HG03066 (cell line): ENCODE data around the gene BANP.
"Not testable (repeated sequence)": the region's sequence is repeated elsewhere in the genome, so short reads cannot be mapped to it uniquely, and the experiment has no call there.

Experiments
- ATAC-seq: cut with Tn5 transposase; IDR thresholded peaks from one replicate; pipeline ENCODE4 v1.9.1; 2021; ENCODE audit warnings: low read depth; ENCODE audit not compliant: unreplicated experiment

Gene BANP

DNA sequence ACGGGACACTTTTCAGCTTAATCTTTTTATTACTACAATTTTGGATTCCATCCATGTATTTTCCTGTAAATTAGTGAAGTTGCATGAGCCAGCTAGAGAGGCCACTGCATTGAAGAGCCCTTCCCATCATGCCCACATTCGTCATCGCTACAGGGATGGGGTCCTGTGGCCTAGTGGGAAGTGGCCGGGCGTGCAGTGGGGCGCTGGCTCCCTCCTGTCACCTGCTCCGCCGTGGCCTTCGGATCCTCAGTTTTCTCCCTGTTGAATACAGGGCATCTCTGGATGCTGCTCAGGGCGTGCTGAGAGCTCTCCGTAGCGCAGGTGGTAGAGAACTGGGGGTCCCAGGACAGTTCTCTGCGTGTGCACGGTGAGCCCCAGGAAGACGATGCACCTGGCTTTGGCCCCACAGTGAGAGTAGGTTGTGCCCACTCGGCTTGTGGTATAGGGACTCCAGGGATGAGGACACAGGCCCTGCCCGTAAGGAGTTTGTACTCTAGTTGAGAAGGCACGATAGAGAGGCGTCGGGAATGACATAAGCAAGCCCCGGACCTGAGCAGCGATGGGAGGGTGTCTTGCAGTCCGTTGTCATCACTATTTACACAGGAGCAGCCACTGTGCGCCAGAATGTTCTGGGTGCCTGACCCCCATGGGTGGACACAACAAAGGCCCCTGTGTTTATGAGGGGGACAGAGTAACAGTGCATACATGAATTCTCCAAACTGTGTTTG, 74.8 kb downstream of the BANP start:
- ATAC-seq, result not testable (repeated sequence)

DNA sequence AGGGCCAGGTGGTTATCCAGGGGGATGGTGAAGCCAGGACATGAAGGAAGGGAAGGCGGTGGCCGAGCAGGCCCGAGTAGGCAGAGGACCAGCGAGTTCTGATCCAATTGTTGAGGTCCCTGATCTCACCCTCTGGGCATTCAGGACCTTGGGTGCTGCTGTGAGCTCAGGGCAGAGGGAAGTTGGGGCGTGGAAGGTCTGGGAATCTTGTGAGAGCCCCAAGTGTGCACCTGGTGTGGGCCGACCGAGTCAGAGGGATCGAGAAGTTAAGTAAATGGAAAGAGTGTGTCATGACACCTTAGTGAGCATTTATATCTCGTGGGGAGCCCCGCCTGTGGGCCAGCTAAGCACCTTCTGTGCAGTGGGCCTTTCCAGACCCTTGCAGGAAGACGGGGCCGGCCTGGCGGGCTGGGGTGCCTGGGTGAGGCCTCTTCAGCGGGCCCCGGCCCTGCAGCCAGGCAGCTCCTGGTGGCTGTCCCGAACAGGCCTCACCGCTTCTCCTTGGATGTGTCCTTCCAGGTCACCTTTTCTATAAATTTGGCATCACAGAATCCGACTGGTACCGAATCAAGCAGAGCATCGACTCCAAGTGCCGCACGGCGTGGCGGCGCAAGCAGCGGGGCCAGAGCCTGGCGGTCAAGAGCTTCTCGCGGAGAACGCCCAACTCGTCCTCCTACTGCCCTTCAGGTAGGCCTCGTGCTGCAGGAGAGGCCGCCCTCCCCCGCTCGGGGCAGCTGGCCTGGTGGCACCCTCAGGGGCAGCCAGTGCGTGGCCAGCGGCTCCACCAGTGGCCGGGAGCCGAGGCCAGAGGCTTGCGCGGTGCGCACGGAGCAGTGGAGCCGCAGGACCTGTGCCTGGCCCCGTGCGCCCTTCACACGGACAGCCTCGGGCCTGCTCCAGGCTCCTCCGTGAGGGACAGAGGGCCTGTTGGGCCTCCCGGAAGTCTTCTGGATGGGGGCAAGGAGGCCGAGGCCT, 76.0 kb downstream of the BANP start:
- no peak for ATAC-seq

DNA sequence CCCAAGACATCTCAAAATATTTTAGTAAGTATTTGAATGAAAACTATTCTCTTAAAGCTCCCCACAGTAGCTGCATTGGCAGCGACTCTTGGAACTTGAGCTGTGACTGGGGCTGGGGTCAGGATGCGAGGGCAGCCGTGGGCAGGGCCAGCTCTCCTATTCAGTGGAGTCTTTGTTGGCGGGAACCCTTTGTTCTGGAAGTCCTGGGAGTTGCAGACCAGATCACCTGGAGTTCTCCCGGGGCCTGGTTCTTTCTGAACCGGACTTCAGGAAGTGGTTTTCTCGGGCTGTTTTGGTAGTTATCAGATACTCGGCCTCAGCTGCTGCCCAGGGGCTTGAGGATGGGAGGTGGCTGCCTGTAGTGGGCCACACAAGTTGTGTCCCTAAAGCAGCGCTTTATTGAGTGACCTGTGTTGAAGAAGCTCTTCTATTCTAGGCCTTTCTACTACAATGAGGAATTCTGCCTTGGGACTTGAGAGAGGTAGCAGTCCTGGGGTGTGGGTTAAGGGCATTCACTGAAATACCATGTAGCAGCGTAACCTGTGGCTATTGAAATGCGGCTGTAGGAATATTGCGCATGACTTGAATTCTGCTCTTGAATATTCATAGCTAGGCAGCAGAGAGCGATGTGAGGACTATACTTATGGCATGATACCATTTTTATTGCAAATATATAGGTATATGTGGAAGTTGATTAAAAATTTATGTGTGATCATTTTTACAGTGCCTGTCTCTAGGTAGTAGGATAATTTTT, 77.1 kb downstream of the BANP start:
- ATAC-seq, result not testable (repeated sequence)

- ATAC-seq, result no peak
These were observed 79.3 kb downstream of the BANP start for GRCh38 chr16:88030498-88030897.

- ATAC-seq, result not testable (repeated sequence)
These were observed 79.7 kb downstream of the BANP start for GRCh38 chr16:88030961-88031360.

GRCh38 chr16:88033003-88033740, 81.9 kb downstream of the BANP start:
- ATAC-seq, result not testable (repeated sequence)

GRCh38 chr16:88034770-88035169, 83.5 kb downstream of the BANP start:
- no peak for ATAC-seq

DNA sequence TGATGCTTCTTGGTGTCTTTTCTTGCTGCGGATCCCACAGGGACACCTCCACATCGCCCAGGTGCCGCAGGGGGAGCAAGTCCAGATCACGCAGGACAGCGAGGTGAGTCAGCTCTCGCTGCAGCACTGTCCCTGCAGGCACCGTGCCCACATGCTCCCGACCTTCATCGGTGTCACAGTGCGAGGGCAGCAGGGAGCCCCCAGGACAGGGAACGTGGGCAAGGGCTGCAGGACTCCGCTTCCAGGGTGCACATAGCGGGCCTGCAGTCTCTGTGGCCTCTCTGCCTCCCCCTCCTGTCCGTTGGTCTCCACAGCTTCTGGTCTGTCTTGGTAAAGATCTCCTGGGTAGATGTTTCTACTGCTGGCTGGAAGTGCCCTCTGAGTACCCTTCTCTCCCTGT, 84.1 kb downstream of the BANP start:
- ATAC-seq, result no peak

DNA sequence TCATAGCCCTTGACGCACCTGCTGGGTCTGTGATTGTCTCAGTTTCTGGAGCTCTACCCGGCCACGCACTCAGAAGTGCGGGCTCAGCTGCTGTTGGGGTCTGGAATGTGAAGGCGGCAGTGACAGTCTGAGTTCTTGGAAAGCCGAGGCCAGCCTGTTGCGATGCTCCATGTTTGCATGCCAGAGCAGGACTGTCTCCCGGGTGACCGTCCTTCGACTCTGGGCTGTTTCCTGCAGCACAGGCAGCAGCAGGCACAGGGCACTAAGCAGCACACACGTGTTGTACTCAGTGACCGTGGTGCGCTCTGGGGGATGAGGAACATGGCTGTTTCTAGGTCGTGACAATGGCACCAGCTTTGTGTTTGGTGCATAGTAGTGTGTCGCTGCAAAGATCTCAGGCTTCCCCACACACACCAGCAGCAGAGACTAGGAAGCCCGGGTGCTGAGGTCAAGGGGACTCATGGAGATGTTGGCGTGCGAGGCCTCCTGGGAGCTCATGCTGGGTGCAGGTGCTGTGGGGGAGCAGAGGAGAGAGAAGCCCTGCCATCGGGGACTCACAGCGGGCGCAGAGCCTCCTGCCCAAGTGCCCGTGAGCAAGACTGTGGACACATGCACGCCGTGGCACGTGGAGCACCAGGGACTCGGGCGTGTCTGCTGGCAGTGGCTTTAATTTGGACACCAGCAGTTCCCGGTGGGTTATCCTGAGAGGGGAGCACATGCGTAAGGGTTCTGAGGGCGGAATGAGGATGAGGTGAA, 84.8 kb downstream of the BANP start:
- ATAC-seq, result not testable (repeated sequence)

DNA sequence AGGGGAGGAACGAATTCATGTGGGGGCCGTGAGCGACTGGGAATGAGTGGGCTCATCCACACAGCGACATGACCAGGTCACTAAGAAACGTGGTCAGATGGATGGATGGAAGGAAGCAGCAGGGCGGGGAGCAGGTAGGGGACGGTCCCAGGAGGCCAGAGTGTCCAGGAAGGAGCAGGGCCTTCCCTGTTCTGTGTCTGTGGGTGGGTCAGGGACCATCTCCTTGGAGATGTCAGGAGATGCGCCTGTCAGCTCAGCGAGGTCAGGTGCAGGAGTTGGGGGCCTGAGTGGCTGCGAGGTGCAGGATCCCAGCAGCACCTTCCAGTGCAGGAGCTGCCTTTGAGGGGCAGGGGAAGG, 85.4 kb downstream of the BANP start:
- ATAC-seq, result not testable (repeated sequence)

- not testable (repeated sequence) for ATAC-seq
These were observed 86.1 kb downstream of the BANP start for GRCh38 chr16:88037359-88037758.

DNA sequence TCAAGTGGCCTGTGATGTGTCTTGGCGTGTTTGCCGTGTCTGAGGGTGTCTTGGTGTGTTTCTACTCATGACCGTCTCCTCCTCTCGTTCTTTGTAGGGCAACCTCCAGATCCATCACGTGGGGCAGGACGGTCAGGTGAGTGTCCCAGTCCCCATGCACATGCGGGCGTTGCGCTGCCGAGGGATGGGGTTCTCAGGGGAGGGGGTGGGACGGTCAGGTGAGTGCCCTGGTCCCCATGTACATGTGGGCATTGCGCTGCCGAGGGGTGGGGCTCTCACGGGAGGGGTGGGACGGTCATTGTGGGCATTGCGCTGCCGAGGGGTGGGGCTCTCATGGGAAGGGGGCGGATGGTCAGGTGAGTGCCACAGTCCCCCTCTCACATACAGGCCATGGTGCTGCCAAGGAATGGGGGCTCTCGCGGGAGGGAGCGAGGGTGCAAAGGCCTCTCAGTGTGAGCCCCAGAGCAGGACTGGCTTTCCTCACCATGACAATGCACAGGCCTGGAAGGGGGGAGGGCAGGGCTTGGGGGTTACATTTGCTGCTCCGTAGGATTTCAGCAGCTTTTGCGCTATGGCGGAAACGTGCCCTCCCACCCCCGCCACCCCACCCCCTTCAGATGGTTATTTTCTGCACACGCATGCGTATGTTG, 86.8 kb downstream of the BANP start:
- not testable (repeated sequence) for ATAC-seq

- not testable (repeated sequence) for ATAC-seq
These were observed 87.3 kb downstream of the BANP start for GRCh38 chr16:88038526-88038908.

DNA sequence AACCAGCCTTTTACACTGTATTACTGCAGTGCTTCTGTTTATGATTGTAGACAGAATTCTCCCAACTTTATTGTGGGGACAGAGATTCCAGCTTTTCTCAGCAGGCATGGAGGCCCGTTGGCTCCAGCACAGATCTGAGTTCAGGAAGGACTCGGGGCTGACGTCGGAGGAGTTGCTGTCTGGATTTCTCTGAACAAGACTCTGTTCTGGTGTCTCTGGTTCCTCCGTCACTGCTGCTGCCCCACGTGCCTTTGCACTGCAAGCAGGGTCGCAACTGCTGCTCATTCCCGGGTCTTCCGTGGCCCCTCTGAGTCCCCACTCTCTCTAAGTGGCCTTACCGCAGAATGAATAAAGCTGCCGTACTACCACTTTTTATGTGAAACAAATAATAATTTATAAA, 88.4 kb downstream of the BANP start:
- ATAC-seq, result no peak

- not testable (repeated sequence) for ATAC-seq
These were observed 89.1 kb downstream of the BANP start for GRCh38 chr16:88040196-88040876.

- ATAC-seq, result not testable (repeated sequence)
These were observed 89.6 kb downstream of the BANP start for GRCh38 chr16:88040877-88041244.

DNA sequence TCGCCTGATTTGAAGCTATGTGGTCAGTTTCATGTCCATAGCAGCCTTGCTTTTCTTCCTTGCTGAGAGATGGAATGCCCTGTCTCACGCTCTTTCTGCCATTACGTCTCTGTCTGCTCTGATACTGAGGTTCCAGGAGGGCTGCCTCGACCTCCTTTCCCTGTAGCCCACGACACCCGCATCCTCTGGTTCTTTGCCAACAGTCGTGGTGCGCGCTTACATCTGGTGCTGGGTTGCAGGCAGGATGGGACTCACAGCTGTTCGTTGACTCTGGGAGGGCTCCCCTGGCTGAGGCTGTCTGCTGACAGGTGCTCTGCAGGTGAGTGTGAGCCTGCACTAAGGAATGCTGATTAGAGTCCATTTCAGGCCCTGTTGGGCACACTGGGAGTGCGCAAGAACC, 90.3 kb downstream of the BANP start:
- not testable (repeated sequence) for ATAC-seq

GRCh38 chr16:88041986-88042562, 90.8 kb downstream of the BANP start:
- ATAC-seq, result not testable (repeated sequence)
